Mesenteric fat pad (tissue), 1 donor: Measurements from ENCODE around the gene MED29. TPM values are rescaled to one million over a fixed set of nuclear protein-coding genes. Genes with fewer than 3 reads are reported as not detected.
"Not testable (repeated sequence)": the region's sequence is repeated elsewhere in the genome, so short reads cannot be mapped to it uniquely, and the experiment has no call there.

Experiments
- DNase-seq: peaks from one replicate; pipeline ENCODE4 v3.0.0-alpha.2; 2020; ENCODE audit warnings: low spot score
- total RNA-seq: library from RNA; stranded (reverse); fragmentation: NEBNext Ultra II Directional; extraction: Animal tissue kit (Norgen Biotek cat#: 25700); gene quantifications from one replicate; pipeline ENCODE4 v1.2.1, GENCODE V29; 2021
- donor health status: DM: yes; HTN: yes; CAD: no.

Gene MED29
- total RNA-seq, 1 donor from 2014 or later, result 34.1 TPM

- DNase-seq, result no peak
Measured at GRCh38 chr19:39369200-39369599, 22.0 kb upstream of the MED29 start.

GRCh38 chr19:39370735-39371134, 20.4 kb upstream of the MED29 start:
- DNase-seq, result no peak

GRCh38 chr19:39372047-39372802, 19.0 kb upstream of the MED29 start:
- DNase-seq, result no peak

GRCh38 chr19:39372941-39373340, 18.2 kb upstream of the MED29 start:
- DNase-seq, result no peak

- no peak for DNase-seq
Measured at GRCh38 chr19:39375929-39376328, 15.2 kb upstream of the MED29 start.

GRCh38 chr19:39377373-39378362, 13.5 kb upstream of the MED29 start:
- no peak for DNase-seq

GRCh38 chr19:39379366-39379765, 11.8 kb upstream of the MED29 start:
- DNase-seq, result not testable (repeated sequence)

GRCh38 chr19:39379865-39380396, 11.2 kb upstream of the MED29 start:
- DNase-seq, result no peak

GRCh38 chr19:39380521-39381502, 10.4 kb upstream of the MED29 start:
- no peak for DNase-seq

GRCh38 chr19:39381910-39382611, 9.1 kb upstream of the MED29 start:
- no peak for DNase-seq

GRCh38 chr19:39382991-39383828, 8.0 kb upstream of the MED29 start:
- no peak for DNase-seq

- no peak for DNase-seq
Measured at GRCh38 chr19:39384839-39385568, 6.2 kb upstream of the MED29 start.

- no peak for DNase-seq
Measured at GRCh38 chr19:39385629-39386411, 5.4 kb upstream of the MED29 start.

GRCh38 chr19:39386557-39386956, 4.6 kb upstream of the MED29 start:
- no peak for DNase-seq

GRCh38 chr19:39388657-39389056, 2.5 kb upstream of the MED29 start:
- DNase-seq, result no peak

GRCh38 chr19:39389631-39390414, 1.4 kb upstream of the MED29 start:
- DNase-seq, result no peak

- DNase-seq, result no peak
Measured at GRCh38 chr19:39390451-39390750, 777 bp upstream of the MED29 start.
